ENCODE results near the gene CCDC89.
"Not testable (repeated sequence)": the region's sequence is repeated elsewhere in the genome, so short reads cannot be mapped to it uniquely, and the experiment has no call there.

Gene CCDC89

DNA sequence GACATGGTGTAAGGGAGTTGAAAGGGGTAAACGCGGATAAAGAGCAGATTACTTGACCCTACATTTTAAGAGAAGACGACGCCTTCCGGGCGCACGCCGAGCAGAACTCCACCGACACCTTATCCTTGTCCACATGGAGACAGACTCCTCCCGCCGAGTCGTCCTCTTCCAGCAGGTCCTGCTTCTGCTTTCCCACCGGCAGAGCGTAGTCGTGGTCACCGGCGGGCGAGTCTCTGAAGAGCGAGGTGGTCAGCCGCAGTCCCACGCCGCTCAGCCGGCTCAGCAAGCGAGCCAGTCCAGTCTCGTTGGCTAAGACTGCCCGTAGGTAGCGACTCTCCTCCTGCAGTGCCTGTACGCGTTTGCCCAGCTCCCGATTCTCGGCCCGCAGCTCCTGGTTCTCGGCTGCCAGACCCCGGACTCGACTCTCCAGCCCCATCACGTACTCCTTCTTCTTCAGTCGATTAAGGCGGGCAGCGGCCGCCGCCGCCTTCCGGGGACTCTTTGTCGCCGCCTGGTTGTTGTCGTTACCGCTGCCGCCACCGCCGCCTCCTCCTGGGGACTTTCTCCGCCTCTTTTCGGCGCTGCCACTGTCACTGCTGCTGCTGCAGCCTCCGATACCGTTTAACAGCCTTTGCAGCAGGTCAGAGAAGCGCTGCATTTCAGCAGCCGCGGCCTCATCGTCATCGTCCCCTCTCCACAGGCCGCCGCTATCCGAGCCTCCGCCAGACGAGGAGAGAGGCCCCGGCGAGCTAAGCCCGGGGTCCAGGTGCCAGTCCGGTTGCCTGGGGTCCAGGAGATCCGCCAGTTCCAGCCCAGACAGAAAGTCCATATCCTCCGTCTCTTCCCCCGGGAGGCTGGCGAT lies 22.0 kb downstream of the CCDC89 start:
- peak overlapping the region; percentile 87 to 94 for H3K27ac ChIP-seq
- TF ChIP-seq, protein P1, sequence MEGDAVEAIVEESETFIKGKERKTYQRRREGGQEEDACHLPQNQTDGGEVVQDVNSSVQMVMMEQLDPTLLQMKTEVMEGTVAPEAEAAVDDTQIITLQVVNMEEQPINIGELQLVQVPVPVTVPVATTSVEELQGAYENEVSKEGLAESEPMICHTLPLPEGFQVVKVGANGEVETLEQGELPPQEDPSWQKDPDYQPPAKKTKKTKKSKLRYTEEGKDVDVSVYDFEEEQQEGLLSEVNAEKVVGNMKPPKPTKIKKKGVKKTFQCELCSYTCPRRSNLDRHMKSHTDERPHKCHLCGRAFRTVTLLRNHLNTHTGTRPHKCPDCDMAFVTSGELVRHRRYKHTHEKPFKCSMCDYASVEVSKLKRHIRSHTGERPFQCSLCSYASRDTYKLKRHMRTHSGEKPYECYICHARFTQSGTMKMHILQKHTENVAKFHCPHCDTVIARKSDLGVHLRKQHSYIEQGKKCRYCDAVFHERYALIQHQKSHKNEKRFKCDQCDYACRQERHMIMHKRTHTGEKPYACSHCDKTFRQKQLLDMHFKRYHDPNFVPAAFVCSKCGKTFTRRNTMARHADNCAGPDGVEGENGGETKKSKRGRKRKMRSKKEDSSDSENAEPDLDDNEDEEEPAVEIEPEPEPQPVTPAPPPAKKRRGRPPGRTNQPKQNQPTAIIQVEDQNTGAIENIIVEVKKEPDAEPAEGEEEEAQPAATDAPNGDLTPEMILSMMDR (IDR thresholded peaks at IDR 0.05), result peak; percentile 46
- peak; percentile 88 for DNase-seq (ENCODE audit: low spot score)

DNA sequence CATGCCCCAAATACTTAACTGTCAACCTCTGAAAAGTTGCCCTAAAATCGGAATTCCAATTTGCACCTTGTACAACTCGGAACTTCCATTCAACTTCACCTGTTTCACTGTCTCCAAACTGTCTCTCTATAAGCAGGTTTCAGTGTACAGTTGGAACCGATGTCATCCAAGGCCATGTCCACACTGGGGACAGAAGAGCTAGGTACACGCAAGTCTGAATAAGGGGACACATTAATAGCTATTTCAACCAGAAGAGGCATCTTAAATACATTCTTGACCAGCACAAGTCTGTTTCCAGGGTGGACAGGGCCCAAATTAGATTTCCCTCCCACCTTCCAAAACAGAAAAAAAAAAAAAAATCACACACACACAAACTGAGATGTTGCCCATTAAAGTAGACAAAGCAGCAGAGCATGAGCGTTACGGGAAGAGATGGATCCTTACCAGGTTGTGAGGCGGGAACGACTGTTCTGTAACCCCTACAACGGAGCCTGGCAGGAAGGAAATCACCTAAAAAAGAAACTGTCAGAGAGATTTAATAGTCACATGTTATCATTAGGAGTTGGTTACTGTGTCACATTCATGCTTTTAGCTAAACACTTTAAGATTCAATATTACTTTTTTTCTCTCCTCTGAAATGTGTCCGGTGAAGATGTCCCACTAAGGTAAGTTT lies 22.8 kb downstream of the CCDC89 start:
- TF ChIP-seq, protein P1 (IDR thresholded peaks at IDR 0.05), result no peak
- no peak for DNase-seq (ENCODE audit: low spot score)
- Histone ChIP-seq H3K27ac (peak overlapping the region; percentile 87 to 94), H3K4me3 (peak overlapping the region; percentile 77)

More for the DNA sequence above, 22.0 kb downstream of the CCDC89 start:
- peak overlapping the region; percentile 77 for H3K4me3 ChIP-seq

DNA sequence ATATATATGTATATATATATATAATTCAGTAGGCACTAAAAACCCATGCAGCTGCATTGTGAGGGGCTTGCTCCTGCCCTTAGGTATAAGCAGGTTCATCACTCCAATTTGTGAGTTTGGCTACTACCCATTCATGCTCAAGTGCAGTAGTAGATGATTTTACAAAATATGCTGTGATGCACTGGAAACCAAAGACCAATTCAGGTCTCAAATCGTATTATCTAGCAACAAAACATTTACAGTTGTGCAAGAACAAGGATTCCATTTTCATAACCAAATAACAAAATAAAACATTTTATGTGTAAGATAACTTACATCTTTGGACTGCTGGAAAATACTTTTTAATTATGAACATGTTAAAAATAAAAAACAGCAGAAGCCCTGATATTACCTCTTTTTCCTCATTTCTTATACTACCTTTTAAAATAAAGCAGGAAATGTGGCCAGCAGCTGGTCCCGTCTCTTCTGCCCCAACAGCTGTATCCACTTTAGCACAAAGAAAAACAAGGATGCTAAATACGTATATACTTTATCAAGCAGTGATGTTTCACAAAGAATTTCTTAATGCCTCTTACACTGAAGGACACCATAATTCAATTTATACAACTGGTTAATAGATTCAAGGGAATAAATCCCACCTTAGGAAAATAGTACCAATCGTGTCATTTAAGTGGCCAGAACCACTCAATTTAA lies 23.9 kb downstream of the CCDC89 start:
- H3K4me3 ChIP-seq, result peak overlapping the region; percentile 77
- H3K27ac ChIP-seq, result no peak overlapping the region
- DNase-seq (ENCODE audit: low spot score), result no peak
- TF ChIP-seq, protein P1 (IDR thresholded peaks at IDR 0.05), result no peak

DNA sequence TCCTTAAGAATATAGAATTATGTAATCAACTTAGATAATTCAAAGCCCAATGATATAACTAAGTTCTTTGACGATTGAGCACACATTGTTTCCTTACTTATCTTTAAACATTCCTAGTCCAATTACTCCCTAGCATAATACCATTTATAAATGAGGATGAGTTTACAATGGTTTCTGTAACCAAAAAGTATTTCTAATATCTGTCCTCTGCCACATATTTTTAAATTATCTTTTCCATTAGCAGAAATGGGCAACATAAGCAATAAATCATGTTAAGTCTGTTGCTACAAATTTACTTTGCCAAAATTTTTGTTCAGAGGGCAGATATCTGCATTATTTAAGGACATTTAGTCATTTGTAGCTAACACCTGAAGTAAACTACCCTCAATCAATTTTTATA lies 27.8 kb downstream of the CCDC89 start:
- no peak for DNase-seq (ENCODE audit: low spot score)
- no peak overlapping the region for H3K4me3 ChIP-seq
- H3K27ac ChIP-seq, result no peak overlapping the region
- TF ChIP-seq, protein P1 (IDR thresholded peaks at IDR 0.05), result no peak

DNA sequence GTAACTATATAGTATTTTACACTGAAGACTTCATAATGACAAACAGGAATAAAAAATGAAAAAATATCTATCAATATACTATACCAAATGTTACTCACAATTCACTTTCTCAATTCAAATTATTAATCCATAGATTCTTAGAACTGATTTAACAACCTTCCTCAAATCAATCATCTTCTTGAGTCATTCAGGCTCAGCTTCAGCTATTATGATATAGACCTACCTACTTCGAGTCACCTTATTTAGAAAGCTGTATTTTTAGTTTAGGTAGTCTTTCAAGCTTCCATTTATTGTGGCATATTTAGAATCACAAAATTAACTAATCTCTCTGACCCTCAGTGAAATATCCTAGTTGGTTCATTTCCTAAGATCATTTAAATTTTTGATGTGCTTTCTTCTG lies 29.2 kb downstream of the CCDC89 start:
- H3K4me3 ChIP-seq, result no peak overlapping the region
- H3K27ac ChIP-seq, result no peak overlapping the region
- TF ChIP-seq, protein P1 (IDR thresholded peaks at IDR 0.05), result no peak
- DNase-seq (ENCODE audit: low spot score), result no peak

DNA sequence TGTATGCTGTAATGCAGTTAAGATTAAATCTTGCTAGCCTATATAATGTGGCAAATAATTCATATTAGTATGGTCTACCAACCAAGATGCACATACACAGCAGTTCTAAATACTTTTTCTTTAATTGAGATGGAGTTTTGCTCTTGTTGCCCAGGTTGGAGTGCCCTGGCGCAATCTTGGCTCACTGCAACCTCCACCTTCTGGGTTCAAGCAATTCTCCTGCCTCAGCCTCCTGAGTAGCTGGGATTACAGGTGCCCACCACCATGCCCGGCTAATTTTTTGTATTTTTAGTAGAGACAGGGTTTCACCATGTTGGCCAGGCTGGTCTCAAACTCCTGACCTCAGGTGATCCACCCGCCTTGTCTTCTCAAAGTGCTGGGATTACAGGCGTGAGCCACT lies 31.7 kb downstream of the CCDC89 start:
- H3K27ac ChIP-seq; DNase-seq (ENCODE audit: low spot score); H3K4me3 ChIP-seq: not testable (repeated sequence)

DNA sequence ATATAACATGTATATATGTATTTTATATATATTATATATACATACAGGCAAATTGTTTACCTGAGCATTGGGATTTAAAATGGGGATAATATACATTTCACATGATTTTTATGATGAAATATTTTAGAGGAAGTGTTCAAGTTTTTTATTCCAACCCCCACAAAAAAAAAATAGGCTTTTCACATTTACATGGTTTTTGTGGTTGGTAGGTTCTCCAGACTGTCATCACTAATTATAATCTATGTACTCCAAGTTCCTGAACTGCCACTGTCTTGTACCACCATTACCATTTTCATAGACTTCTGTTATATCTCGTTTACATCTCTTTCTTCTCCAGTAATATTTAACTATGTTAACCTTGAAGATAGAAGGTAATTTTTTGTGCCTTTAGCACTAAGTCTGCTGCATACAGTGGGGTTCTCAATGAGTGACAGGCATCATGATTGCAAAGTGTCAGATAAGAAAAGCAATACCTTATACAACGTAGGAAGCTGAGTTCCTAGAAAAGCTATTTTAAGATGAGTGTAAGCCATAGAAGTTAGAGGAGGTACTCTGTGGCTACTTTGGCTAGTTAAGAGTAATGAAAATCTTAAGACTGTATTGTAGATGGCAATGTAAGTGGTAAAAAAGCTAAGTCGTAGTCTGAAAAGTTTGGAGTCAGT lies 33.1 kb downstream of the CCDC89 start:
- H3K4me3 ChIP-seq, result no peak overlapping the region
- TF ChIP-seq, protein P1 (IDR thresholded peaks at IDR 0.05), result no peak
- no peak overlapping the region for H3K27ac ChIP-seq
- DNase-seq (ENCODE audit: low spot score), result no peak
